Calu3 (cell line): ENCODE measurements around the gene SMG9. TPM values are rescaled to one million over a fixed set of nuclear protein-coding genes. Genes with fewer than 3 reads are reported as not detected.

Experiments used
- BruUV-seq: library from RNA; stranded (reverse); fragments of 400-500 nt; replicated peaks from 2 replicates; lab custom pipeline; 2021; lab: Mats Ljungman, UMichigan
- CTCF ChIA-PET: fragments of 300-600 bp; sonication (Branson Sonifier 250); formaldehyde crosslinking; loops from one replicate; lab custom pipeline; 2022; ENCODE audit warnings: antibody characterized with exemption; lab: Charles Lee
- DNase-seq: peaks from one replicate; pipeline ENCODE4 v3.0.0; 2022
- H3K27ac Mint-ChIP-seq: one replicate; pipeline ENCODE4 v1.8.0; 2022; ENCODE audit warnings: mixed read lengths; ENCODE audit not compliant: unreplicated experiment
- H3K27me3 Mint-ChIP-seq: one replicate; pipeline ENCODE4 v1.8.0; 2022; ENCODE audit warnings: mixed read lengths; ENCODE audit not compliant: unreplicated experiment
- H3K36me3 Mint-ChIP-seq: one replicate; pipeline ENCODE4 v1.8.0; 2022; ENCODE audit warnings: mild to moderate bottlenecking, moderate library complexity, mixed read lengths; ENCODE audit not compliant: insufficient read depth, unreplicated experiment
- H3K4me1 Mint-ChIP-seq: one replicate; pipeline ENCODE4 v1.8.0; 2022; ENCODE audit warnings: mild to moderate bottlenecking, low read depth, mixed read lengths; ENCODE audit not compliant: unreplicated experiment
- H3K4me3 Mint-ChIP-seq: one replicate; pipeline ENCODE4 v1.8.0; 2022; ENCODE audit warnings: mild to moderate bottlenecking, low read depth, moderate library complexity, mixed read lengths; ENCODE audit not compliant: unreplicated experiment
- H3K9me3 Mint-ChIP-seq: one replicate; pipeline ENCODE4 v1.8.0; 2022; ENCODE audit warnings: low read depth, mixed read lengths; ENCODE audit not compliant: unreplicated experiment
- CTCF ChIP-seq: fragments of 200-600 bp; IDR thresholded peaks from one replicate; pipeline ENCODE4 v1.8.0; 2022; ENCODE audit warnings: antibody characterized with exemption; ENCODE audit not compliant: unreplicated experiment
- intact Hi-C: fragments of 100-400 bp; cut with micrococcal nuclease; formaldehyde crosslinking; loops from one replicate; pipeline ENCODE4 v1.10.0; 2022; ENCODE audit not compliant: unreplicated experiment
- total RNA-seq: library from RNA; stranded (reverse); gene quantifications from 2 replicates; pipeline ENCODE4 v1.2.3, GENCODE V29; 2022

SMG9 gene
- total RNA-seq, 1 experiment from 2014 or later, result 85.5 TPM

- Mint-ChIP-seq H3K9me3 (no peaks in the 10 kb centered on the region), H3K27ac (no peak overlapping the region), H3K4me1 (peaks cover 10% of the 10 kb centered on the region), H3K27me3 (no peaks in the 10 kb centered on the region), H3K4me3 (no peak overlapping the region), H3K36me3 (peaks cover 30% of the 10 kb centered on the region)
- intact Hi-C loops, result no loop called here
- CTCF ChIA-PET, result interaction anchor here (0.6 kb wide), 1 partner anchor 58 kb away, joined by 3 read pairs; no protein-coding TSS in a partner anchor
- no peak for DNase-seq
- no peak for TF ChIP-seq CTCF
- BruUV-seq, result no TSS peak
These were observed 22.9 kb downstream of the SMG9 start for GRCh38 chr19:43731846-43732245.

- CTCF ChIA-PET, result no interaction called here
- Mint-ChIP-seq H3K9me3 (no peaks in the 10 kb centered on the region), H3K27me3 (no peaks in the 10 kb centered on the region), H3K36me3 (peaks cover 25% of the 10 kb centered on the region), H3K4me1 (peaks cover 5% of the 10 kb centered on the region), H3K27ac (no peak overlapping the region), H3K4me3 (no peak overlapping the region)
- intact Hi-C loops, result no loop called here
- BruUV-seq, result no TSS peak
- no peak for TF ChIP-seq CTCF
- no peak for DNase-seq
These were observed 23.4 kb downstream of the SMG9 start for GRCh38 chr19:43731346-43731745.

GRCh38 chr19:43729919-43730318 lies 24.8 kb downstream of the SMG9 start:
- intact Hi-C loops, result no loop called here
- Mint-ChIP-seq H3K36me3 (peaks cover 12% of the 10 kb centered on the region), H3K27ac (no peak overlapping the region), H3K4me3 (no peak overlapping the region), H3K9me3 (no peaks in the 10 kb centered on the region), H3K4me1 (no peaks in the 10 kb centered on the region), H3K27me3 (no peaks in the 10 kb centered on the region)
- no peak for DNase-seq
- CTCF ChIA-PET, result interaction anchor here (0.7 to 0.9 kb wide), 2 partner anchors 62 to 80 kb away, joined by 3 read pairs; no protein-coding TSS in a partner anchor
- BruUV-seq, result no TSS peak
- no peak for TF ChIP-seq CTCF

GRCh38 chr19:43727593-43727853 lies 27.2 kb downstream of the SMG9 start:
- H3K27me3 Mint-ChIP-seq, result no peaks in the 10 kb centered on the region
- no peak for DNase-seq
- intact Hi-C loops, result no loop called here
- H3K27ac Mint-ChIP-seq, result no peak overlapping the region
- no peak overlapping the region for H3K4me3 Mint-ChIP-seq
- no peaks in the 10 kb centered on the region for H3K9me3 Mint-ChIP-seq
- no TSS peak for BruUV-seq
- CTCF ChIA-PET, result interaction anchor here (1.6 kb wide), 1 partner anchor 59 kb away, joined by 6 read pairs; no protein-coding TSS in a partner anchor
- peaks cover 12% of the 10 kb centered on the region for H3K36me3 Mint-ChIP-seq
- no peaks in the 10 kb centered on the region for H3K4me1 Mint-ChIP-seq
- no peak for TF ChIP-seq CTCF
